Measurements from ENCODE around the gene FRK. TPM values are rescaled to one million over a fixed set of nuclear protein-coding genes. Genes with fewer than 3 reads are reported as not detected.

The FRK gene
- total RNA-seq, 1 experiment from 2014 or later, result 17.2 TPM

GRCh38 chr6:116022841-116023445 is 37.7 kb downstream of the FRK start:
- intact Hi-C loops (cut with micrococcal nuclease; ENCODE audit: unreplicated experiment), result no loop called here
- Histone ChIP-seq H3K9me2 (ENCODE audit: insufficient read depth) (no peaks in the 10 kb centered on the region), H3K4me2 (no peak overlapping the region), H3F3A (ENCODE audit: insufficient read depth, low read depth) (peaks cover 9% of the 10 kb centered on the region; the same call in 1 of the 2 replicates), H4K20me1 (ENCODE audit: insufficient read depth) (no peaks in the 10 kb centered on the region), H3K36me3 (ENCODE audit: low read depth) (no peaks in the 10 kb centered on the region), H3K79me2 (ENCODE audit: low read depth) (peaks cover 22% of the 10 kb centered on the region), H3K27ac (no peak overlapping the region), H3K4me3 (no peak overlapping the region), H3K4me1 (replicated peaks; ENCODE audit: insufficient read depth) (peaks cover 12% of the 10 kb centered on the region), H3K9me3 (ENCODE audit: insufficient read depth, low read depth) (no peaks in the 10 kb centered on the region), H3K27me3 (ENCODE audit: insufficient read depth, low read depth) (no peaks in the 10 kb centered on the region), H2AFZ (no peak overlapping the region)
- TF ChIP-seq CTCF (conservative IDR thresholded peaks at IDR 0.05), result no peak
- TF ChIP-seq EZH2 (IDR thresholded peaks at IDR 0.05; ENCODE audit: low read depth), result no peak
- ChIA-PET POLR2A (ENCODE audit: unreplicated experiment) (no interaction called here), CTCF (no interaction called here)
- DNase-seq, result no peak
- BruUV-seq (replicated peaks), result no TSS peak

- H3K79me2 ChIP-seq (ENCODE audit: low read depth), result peaks cover 30% of the 10 kb centered on the region
- ChIA-PET CTCF (no interaction called here), POLR2A (ENCODE audit: unreplicated experiment) (interaction anchor here (0.5 kb wide), 1 partner anchor 40 kb away, joined by 3 read pairs; the partner anchor contains the start of gene FRK)
- H3K27me3 ChIP-seq (ENCODE audit: insufficient read depth, low read depth), result no peaks in the 10 kb centered on the region
- BruUV-seq (replicated peaks), result no TSS peak
- no peaks in the 10 kb centered on the region for H3K9me2 ChIP-seq (ENCODE audit: insufficient read depth)
- H3K4me1 ChIP-seq (replicated peaks; ENCODE audit: insufficient read depth), result peaks cover 32% of the 10 kb centered on the region
- H3K27ac ChIP-seq, result no peak overlapping the region
- peaks cover 9% of the 10 kb centered on the region; the same call in 1 of the 2 replicates for H3F3A ChIP-seq (ENCODE audit: insufficient read depth, low read depth)
- TF ChIP-seq EZH2 (IDR thresholded peaks at IDR 0.05; ENCODE audit: low read depth) (no peak), CTCF (conservative IDR thresholded peaks at IDR 0.05) (no peak)
- no peak overlapping the region for H3K4me2 ChIP-seq
- H3K9me3 ChIP-seq (ENCODE audit: insufficient read depth, low read depth), result no peaks in the 10 kb centered on the region
- H4K20me1 ChIP-seq (ENCODE audit: insufficient read depth), result no peaks in the 10 kb centered on the region
- H2AFZ ChIP-seq, result no peak overlapping the region
- DNase-seq, result no peak
- no peak overlapping the region for H3K4me3 ChIP-seq
- intact Hi-C loops (cut with micrococcal nuclease; ENCODE audit: unreplicated experiment), result no loop called here
- no peaks in the 10 kb centered on the region for H3K36me3 ChIP-seq (ENCODE audit: low read depth)
Measured at GRCh38 chr6:116020738-116021137, 40.0 kb downstream of the FRK start.

- Histone ChIP-seq H4K20me1 (ENCODE audit: insufficient read depth) (no peaks in the 10 kb centered on the region), H3K4me3 (no peak overlapping the region), H3K9me3 (ENCODE audit: insufficient read depth, low read depth) (peaks cover 7% of the 10 kb centered on the region; the same call in 1 of the 2 replicates), H3K9me2 (ENCODE audit: insufficient read depth) (no peaks in the 10 kb centered on the region), H3K4me1 (replicated peaks; ENCODE audit: insufficient read depth) (peaks cover 30% of the 10 kb centered on the region), H3K36me3 (ENCODE audit: low read depth) (no peaks in the 10 kb centered on the region), H3K79me2 (ENCODE audit: low read depth) (peaks cover 30% of the 10 kb centered on the region), H3K27ac (no peak overlapping the region), H2AFZ (no peak overlapping the region), H3K27me3 (ENCODE audit: insufficient read depth, low read depth) (no peaks in the 10 kb centered on the region), H3K4me2 (no peak overlapping the region), H3F3A (ENCODE audit: insufficient read depth, low read depth) (no peaks in the 10 kb centered on the region)
- ChIA-PET POLR2A (ENCODE audit: unreplicated experiment) (no interaction called here), CTCF (no interaction called here)
- no peak for TF ChIP-seq EZH2 (IDR thresholded peaks at IDR 0.05; ENCODE audit: low read depth)
- TF ChIP-seq CTCF (conservative IDR thresholded peaks at IDR 0.05), result no peak
- BruUV-seq (replicated peaks), result no TSS peak
- no peak for DNase-seq
- intact Hi-C loops (cut with micrococcal nuclease; ENCODE audit: unreplicated experiment), result no loop called here
Measured at GRCh38 chr6:116019428-116019827, 41.3 kb downstream of the FRK start.
